Measurements from ENCODE around the gene COL18A1.

COL18A1 gene

DNA sequence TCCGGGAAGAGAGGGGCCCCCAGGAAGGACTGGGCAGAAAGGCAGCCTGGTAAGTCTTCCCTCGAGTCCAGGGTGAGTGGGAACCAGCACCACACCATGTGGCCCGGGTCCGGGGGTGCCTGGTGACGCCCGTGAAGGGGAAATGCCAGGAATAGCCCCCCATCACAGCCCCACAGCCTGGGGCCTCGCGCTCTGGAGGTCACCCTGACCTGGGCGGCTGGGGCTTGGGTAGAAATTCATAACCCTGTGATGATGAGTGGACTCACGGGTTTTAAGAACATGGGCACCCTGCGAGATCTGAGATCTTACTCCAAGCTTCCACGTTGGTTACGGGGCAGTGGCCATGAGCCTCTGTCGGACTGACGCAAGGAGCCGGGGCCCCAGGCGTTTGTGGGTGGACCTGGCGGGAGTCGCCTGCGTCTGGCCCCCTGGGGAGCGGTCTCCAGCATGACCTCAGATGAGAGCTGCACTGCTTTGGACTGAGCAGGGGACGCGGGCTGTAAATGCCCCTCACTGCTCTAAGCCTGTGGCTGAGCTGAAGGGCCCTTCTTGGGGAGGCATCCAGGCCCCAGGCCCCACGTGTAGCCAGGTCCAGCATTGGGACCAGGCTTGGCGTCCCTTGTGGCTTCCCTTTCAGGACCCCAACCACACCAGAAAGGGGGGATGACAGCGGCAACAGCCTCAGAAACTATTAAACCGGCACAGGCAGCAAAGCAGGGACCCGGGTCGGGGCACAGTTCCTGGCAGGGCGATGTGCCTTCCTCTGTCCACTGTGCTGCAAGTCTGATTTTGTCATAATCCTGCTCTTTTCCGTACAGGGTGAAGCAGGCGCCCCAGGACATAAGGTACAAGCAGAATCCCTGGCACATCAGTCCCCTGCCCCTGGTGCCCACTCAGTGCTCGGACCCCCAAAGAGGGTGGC is 77.3 kb downstream of the COL18A1 start:
- no peak for DNase-seq

DNA sequence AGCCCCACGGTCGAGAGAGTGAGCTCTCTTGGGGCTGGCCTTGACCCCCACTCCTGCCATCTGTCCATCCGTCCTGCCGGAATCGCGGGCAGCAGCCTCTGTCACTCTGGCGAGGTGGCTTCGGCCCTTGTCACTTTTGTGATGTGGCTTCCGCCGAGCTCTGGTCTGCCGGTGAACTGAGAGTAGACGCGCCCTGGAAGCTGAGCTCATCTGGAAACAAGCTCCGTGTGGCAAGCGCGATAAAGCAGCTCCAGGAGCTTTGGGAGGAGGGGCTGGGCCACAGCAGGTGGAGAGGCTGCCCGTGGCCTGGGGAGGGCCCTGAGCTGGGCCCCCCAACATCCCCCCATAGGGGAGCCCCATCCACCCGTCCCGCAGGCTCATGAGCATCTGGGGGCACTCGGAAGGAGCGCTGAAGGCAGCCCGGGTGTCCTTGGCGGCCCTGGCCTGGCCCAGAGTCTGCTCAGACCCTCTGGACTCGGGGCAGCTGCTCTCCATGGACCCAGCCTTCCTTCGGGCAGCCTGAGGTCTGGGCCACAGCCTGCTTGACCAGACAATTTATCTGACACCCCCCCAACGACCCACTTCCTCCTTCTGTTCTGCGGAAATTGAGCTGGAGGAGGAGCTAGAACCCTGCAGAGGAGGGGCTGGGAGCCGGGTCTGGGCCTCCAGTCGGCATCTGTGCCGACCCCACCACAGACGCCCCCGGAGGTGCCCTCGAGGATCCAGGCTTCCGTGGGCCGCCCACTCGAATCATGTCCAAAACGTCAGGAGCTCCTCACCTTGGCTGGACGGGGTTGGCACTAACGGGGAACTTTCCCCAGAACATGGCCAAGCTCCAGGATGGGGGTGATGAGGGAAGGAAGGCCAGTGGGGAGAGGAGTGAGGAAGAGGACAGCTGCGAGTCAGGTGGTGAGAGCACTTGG is 78.2 kb downstream of the COL18A1 start:
- DNase-seq: no peak

DNA sequence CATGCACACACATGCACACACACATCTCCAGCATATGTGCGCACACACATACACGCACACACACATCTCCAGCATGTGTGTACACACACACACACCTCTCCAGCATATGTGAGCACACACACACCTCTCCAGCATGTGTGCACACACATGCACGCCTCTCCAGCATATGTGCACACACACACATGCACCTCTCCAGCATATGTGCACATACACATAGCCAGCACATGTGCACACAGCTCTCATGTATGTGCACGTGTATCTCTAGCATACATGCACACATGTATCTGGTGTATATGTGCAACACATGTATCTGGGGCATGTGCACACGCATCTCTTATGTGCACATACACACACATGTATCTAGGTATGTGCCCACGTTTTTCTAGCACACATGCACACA is 79.4 kb downstream of the COL18A1 start:
- no peak for DNase-seq

GRCh38 chr21:45485686-45486442 is 80.9 kb downstream of the COL18A1 start:
- DNase-seq: no peak

- DNase-seq: no peak
Measured at GRCh38 chr21:45486443-45487160, 81.6 kb downstream of the COL18A1 start.

DNA sequence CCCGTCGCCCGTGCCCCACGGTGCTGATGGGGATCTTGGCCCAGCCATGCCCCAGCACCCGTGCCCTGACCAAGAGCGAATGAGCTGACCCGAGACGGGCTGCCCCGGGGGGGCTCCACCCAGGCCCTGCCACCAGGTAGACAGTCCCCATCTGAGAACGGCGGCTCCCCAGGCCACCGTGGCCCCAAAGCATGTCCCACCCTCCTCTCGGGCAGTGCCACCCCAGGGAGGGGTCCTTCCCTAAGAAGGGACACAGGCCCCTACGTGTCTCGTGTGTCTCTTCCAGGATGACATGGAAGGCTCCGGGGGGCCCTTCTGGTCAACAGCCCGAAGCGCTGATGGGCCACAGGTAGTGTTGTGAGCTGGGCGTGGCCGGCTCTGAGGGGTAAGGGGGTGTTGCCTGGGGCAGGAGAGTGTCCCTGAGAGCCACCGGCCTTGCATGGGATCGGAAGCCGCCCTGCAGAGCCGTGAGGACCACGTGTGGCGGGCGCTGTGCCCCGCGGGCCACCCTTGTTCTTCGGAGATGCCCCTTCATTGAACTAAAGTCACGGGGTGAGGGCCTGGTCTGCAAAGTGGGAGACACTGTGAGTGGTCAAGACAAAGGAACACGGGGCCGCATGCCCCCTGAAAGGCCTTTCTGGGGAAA is 82.3 kb downstream of the COL18A1 start:
- no peak for DNase-seq

- DNase-seq: no peak
Measured at GRCh38 chr21:45487891-45488600, 83.1 kb downstream of the COL18A1 start.

DNA sequence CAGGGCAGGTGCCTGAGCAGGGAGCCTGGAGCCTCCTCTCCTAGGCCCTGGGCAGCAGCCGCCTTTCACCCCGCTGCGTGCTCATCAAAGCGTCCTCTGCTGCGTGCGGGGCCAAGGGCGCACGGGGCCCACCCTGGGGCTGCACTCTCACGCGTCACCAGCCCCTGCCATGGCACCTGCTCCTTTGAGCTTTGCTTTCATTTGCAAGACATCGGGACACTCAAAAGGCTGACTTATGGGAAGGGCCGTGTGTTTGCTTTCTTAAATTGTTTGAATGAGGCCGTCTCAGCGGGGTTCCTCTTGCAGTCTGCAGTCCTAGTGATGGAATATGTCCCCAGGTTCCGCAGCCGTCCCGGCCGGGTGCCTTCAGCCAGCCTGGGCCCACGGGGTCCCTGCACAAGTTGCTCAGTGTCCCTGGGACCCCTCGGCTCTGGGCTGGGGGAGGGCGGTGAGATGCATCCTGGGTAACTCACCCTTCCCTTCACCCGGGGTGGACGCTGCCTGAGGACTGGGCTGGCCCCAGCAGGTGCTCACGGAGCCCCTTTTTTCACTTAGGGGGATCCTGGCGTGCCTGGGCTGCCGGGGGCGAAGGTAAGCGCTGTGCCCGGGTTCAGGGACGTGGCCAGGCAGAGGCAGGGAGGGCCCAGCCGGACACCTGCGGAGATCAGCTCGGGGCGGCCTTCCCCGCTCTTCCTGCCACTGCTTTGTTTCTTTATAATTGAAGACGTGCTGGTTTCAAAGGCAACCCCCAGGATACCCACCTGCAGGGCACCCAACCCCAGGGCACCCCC is 84.2 kb downstream of the COL18A1 start:
- no peak for DNase-seq

DNA sequence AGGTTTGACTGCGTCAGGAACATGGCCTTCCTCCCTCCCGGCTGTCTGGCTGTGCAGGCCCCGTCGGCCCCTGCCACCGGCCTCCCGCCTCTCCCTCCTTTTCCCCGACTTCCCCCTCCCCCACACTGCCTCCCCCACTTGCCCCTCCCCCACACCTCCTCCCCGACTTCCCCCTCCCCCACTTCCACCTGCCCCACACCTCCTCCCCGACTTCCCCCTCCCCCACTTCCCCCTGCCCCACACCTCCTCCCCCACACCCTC is 84.7 kb downstream of the COL18A1 start:
- no peak for DNase-seq

- no peak for DNase-seq
Measured at GRCh38 chr21:45490049-45490731, 85.2 kb downstream of the COL18A1 start.

GRCh38 chr21:45491056-45491455 is 86.1 kb downstream of the COL18A1 start:
- DNase-seq: no peak

DNA sequence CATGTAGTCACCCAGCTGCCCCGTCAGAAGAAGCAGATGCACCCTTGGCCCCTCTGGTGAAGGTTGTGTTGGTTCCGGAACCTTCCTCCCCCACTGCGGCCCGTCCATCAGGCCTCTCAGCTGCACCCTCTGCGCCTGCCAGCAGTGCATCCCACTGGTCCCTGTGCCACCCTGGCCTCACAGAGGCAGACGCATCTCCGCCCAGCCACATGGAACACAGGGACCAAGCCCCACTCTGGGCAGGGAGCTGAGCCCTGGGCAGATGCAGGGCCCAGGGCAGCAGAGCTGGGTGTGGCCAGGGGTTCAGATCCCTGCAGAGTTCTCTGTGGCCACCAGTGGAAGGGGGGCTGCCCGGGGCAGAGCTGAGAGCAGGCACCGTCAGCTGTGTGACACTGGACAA is 86.7 kb downstream of the COL18A1 start:
- DNase-seq: no peak

GRCh38 chr21:45492765-45493164 is 87.8 kb downstream of the COL18A1 start:
- DNase-seq: no peak

DNA sequence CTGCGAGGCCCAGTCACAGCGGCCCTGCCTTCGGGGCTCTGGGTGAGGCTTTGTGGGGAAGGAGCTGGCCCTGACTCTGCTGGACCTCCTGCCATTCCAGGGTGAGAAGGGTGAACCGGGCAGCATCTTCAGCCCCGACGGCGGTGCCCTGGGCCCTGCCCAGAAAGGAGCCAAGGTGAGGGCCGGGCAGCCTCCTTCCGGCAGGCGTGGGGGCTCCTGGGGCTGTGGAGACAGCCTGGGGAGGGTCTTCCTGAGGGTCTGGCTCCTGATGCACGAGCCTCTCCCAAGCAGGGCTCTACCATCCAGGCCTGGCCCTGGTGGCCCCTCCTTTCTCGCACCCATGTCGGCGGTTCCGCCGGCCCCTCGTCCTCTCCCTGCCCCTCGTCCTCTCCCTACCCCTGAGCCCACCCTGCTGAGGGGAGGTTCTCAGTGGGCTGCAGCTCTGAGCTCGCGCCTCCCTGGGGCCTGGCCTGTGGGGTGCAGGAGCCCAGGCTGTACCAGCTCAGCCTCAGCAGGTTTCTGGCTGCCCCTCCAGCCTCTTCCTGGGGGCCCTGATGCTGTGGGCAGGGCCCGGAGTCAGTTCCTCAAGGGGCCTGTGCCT is 88.5 kb downstream of the COL18A1 start:
- no peak for DNase-seq

DNA sequence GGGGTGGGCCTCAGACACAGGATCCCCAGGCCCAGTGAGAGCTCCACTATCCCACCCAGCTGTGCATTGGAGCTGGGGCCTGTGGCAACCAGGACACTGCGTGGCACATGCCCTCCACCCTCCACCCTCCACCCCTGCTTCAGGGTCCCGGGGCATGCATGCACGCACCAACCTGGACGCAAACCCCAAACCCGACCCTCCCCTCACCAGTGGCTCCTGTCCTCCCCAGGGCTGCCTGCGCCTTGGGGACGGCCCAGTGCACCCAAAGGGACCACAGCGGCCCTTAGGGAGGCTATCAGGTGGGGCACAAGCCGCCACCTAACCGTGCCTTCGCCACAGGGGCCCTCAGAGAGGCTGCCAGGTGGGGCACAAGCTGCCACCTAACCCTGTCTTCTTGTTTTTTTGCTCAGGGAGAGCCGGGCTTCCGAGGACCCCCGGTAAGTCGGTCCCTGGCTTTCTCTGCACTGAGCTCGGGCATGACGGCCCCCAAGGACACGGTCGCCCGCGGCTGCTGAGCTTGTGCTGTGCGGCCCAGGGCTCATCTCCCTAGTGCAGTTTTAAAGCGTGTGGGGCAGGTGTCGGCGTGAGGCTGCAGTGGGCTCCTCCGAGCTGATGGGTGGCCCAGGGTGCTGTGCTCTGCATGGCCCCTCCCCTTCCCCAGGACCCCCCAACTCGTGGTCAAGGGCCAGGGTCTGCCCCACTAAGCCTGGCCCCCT is 89.3 kb downstream of the COL18A1 start:
- DNase-seq: no peak

DNA sequence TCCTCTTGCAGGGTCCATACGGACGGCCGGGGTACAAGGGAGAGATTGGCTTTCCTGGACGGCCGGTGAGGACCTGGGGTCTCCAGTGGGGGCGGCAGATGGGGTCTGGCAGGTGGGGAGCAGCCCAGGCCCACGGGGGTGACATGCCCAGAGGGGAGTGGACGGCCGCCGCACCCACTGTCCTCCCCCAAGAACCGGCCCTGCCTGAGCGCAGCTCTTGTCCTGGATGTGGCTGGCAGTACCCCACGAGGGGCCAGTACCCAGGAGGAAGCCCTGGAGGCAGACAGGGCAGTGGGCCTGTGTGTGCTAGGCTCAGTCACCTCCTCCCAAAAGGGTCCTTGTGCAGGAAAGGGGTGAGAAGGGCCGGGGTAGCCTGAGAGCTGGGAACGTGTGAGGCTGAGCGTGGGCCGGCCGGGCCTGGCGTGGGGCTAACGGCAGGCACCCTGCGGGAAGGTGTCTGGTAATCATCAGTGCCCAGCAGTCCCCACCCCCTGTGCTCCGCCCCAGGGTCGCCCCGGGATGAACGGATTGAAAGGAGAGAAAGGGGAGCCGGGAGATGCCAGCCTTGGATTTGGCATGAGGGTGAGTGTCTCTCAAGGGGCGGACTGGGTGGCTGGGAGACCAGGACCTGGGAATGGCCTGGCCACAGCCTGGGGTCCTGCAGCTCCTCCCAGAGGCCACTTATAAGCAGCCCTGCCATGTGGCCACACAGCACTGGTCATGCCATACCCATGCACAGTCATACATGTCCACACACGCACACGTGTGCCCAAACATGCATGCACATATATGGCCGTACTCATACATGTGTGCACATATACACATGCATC is 90.1 kb downstream of the COL18A1 start:
- DNase-seq: no peak

GRCh38 chr21:45496151-45496967 is 91.4 kb downstream of the COL18A1 start:
- no peak for DNase-seq
